Neuronal stem cell (in vitro differentiated cells): ENCODE data around the gene MT1E.

Experiments used
- DNase-seq: peaks from one replicate; pipeline ENCODE4 v3.0.0-alpha.2; 2013; ENCODE audit warnings: low spot score
- H2AFZ ChIP-seq: one replicate; pipeline ENCODE4 v1.6.1; 2013; ENCODE audit warnings: mild to moderate bottlenecking, low read length, inconsistent platforms
- H2AK5ac ChIP-seq: 2 replicates; pipeline ENCODE4 v1.6.1; 2013; ENCODE audit warnings: low read depth, mild to moderate bottlenecking, inconsistent platforms, low read length, moderate library complexity, mixed read lengths
- H2BK120ac ChIP-seq: 2 replicates; pipeline ENCODE4 v1.6.1; 2013; ENCODE audit warnings: low read depth, mild to moderate bottlenecking, inconsistent platforms, low read length, moderate library complexity, mixed read lengths
- H2BK12ac ChIP-seq: one replicate; pipeline ENCODE4 v1.6.1; 2013; ENCODE audit warnings: low read length, inconsistent platforms
- H2BK15ac ChIP-seq: 2 replicates; pipeline ENCODE4 v1.6.1; 2013; ENCODE audit warnings: mild to moderate bottlenecking, low read length, inconsistent platforms, mixed read lengths
- H2BK5ac ChIP-seq: one replicate; pipeline ENCODE4 v1.6.1; 2013; ENCODE audit warnings: inconsistent platforms, mild to moderate bottlenecking, low read length, moderate library complexity
- H3K14ac ChIP-seq: one replicate; pipeline ENCODE4 v1.6.1; 2013; ENCODE audit warnings: low read length, inconsistent platforms
- H3K18ac ChIP-seq: 2 replicates; pipeline ENCODE4 v1.6.1; 2013; ENCODE audit warnings: low read length, inconsistent platforms
- H3K23ac ChIP-seq: 2 replicates; pipeline ENCODE4 v1.6.1; 2013; ENCODE audit warnings: low read depth, mild to moderate bottlenecking, mixed read lengths, low read length, inconsistent platforms; ENCODE audit not compliant: poor library complexity
- H3K27ac ChIP-seq: replicated peaks from 3 replicates; pipeline ENCODE4 v1.5.1; 2013; ENCODE audit warnings: low read length, inconsistent platforms
- H3K27me3 ChIP-seq, 3 experiments: 2 replicates each; pipeline ENCODE4 v1.6.1; 2013; ENCODE audit warnings: low read length in 3 of 3, mild to moderate bottlenecking in 2 of 3, inconsistent platforms in 1 of 3, low read depth in 1 of 3, mixed read lengths in 1 of 3, moderate library complexity in 1 of 3; ENCODE audit not compliant: control insufficient read depth in 3 of 3, insufficient read depth in 3 of 3
- H3K36me3 ChIP-seq, 2 donors: replicated peaks in 1 of 2; 2 replicates each; pipeline ENCODE4 v1.6.1; 2013; ENCODE audit warnings: low read length in 2 of 2; ENCODE audit not compliant: control insufficient read depth in 2 of 2, insufficient read depth in 2 of 2
- H3K4ac ChIP-seq: 2 replicates; pipeline ENCODE4 v1.6.1; 2013; ENCODE audit warnings: inconsistent platforms, mild to moderate bottlenecking, low read length, moderate library complexity
- H3K4me1 ChIP-seq, 2 donors: 1 replicate in 1 of 2; 2 replicates in 1 of 2; pipeline ENCODE4 v1.6.1; 2013; ENCODE audit warnings: low read length in 2 of 2, low read depth in 1 of 2; ENCODE audit not compliant: control insufficient read depth in 2 of 2, insufficient read depth in 1 of 2
- H3K4me2 ChIP-seq: one replicate; pipeline ENCODE4 v1.6.1; 2013; ENCODE audit warnings: mild to moderate bottlenecking, low read length, inconsistent platforms; ENCODE audit not compliant: insufficient read depth, poor library complexity, severe bottlenecking
- H3K4me3 ChIP-seq, 2 donors: 2 replicates each; pipeline ENCODE4 v1.5.1; 2013; ENCODE audit warnings: low read length in 2 of 2, mild to moderate bottlenecking in 2 of 2, inconsistent platforms in 1 of 2, moderate library complexity in 1 of 2
- H3K79me1 ChIP-seq: one replicate; pipeline ENCODE4 v1.6.1; 2013; ENCODE audit warnings: low read depth, mild to moderate bottlenecking, inconsistent platforms, low read length, moderate library complexity
- H3K9ac ChIP-seq: one replicate; pipeline ENCODE4 v1.6.1; 2013; ENCODE audit warnings: mild to moderate bottlenecking, low read depth, low read length, inconsistent platforms; ENCODE audit not compliant: poor library complexity
- H3K9me3 ChIP-seq, 2 donors: replicated peaks in 1 of 2; 2 replicates each; pipeline versions ENCODE3 to v1.6.1; 2013; ENCODE audit warnings: low read length in 2 of 2, mild to moderate bottlenecking in 2 of 2, inconsistent platforms in 1 of 2, low read depth in 1 of 2, mixed read lengths in 1 of 2, moderate library complexity in 1 of 2; ENCODE audit not compliant: control insufficient read depth in 2 of 2, insufficient read depth in 1 of 2
- H4K8ac ChIP-seq: one replicate; pipeline ENCODE4 v1.6.1; 2013; ENCODE audit warnings: low read depth, mild to moderate bottlenecking, inconsistent platforms, low read length, moderate library complexity
- H4K91ac ChIP-seq: one replicate; pipeline ENCODE4 v1.6.1; 2013; ENCODE audit warnings: low read length, low read depth, mild to moderate bottlenecking, inconsistent platforms; ENCODE audit not compliant: poor library complexity
- WGBS, 2 donors: extraction: QIAGEN DNeasy Blood & Tissue Kit; methylation state at CpG; one replicate each; pipeline ENCODE4 v1.1.7; 2013; ENCODE audit warnings: missing lambda C conversion rate in 2 of 2, mixed read lengths in 1 of 2; ENCODE audit not compliant: insufficient read length in 2 of 2, insufficient replicate concordance in 1 of 2; ENCODE audit errors: extremely low coverage in 2 of 2; 5-methylcytosine and 5-hydroxymethylcytosine counted together

Gene MT1E

GRCh38 chr16:56611281-56611833 lies 14.2 kb upstream of the MT1E start:
- H3K27me3 ChIP-seq = peaks cover 6 to 51% (median 40%) of the 10 kb centered on the region in 3 experiments
- H3K14ac ChIP-seq = no peak overlapping the region
- no peak overlapping the region for H2BK12ac ChIP-seq
- H3K9me3 ChIP-seq = peaks cover 0 to 2% of the 10 kb centered on the region in 2 donors
- H3K18ac ChIP-seq = no peak overlapping the region
- no peak overlapping the region for H4K8ac ChIP-seq
- no CpG with 5 or more reads among the region's 2 CpGs for WGBS, 2 donors
- H2BK5ac ChIP-seq = no peak overlapping the region
- no peaks in the 10 kb centered on the region for H3K79me1 ChIP-seq
- H3K36me3 ChIP-seq = no peaks in the 10 kb centered on the region
- H4K91ac ChIP-seq = no peak overlapping the region
- H3K4ac ChIP-seq = no peak overlapping the region
- DNase-seq = no peak
- no peak overlapping the region for H3K4me2 ChIP-seq
- no peak overlapping the region for H2BK120ac ChIP-seq
- no peak overlapping the region for H3K4me3 ChIP-seq
- no peak overlapping the region for H3K27ac ChIP-seq
- no peak overlapping the region for H3K9ac ChIP-seq
- no peak overlapping the region for H2AFZ ChIP-seq
- H2BK15ac ChIP-seq = no peak overlapping the region
- no peak overlapping the region for H2AK5ac ChIP-seq
- no peak overlapping the region for H3K23ac ChIP-seq
- peaks cover 16 to 22% of the 10 kb centered on the region in 2 donors for H3K4me1 ChIP-seq

- H4K91ac ChIP-seq = no peak overlapping the region
- no peak overlapping the region for H4K8ac ChIP-seq
- no peak overlapping the region for H2BK12ac ChIP-seq
- no peak overlapping the region for H2BK15ac ChIP-seq
- H2BK5ac ChIP-seq = no peak overlapping the region
- no peak overlapping the region for H3K9ac ChIP-seq
- no peak overlapping the region for H3K4me3 ChIP-seq
- H3K9me3 ChIP-seq = peaks cover 0 to 5% of the 10 kb centered on the region in 2 donors
- no peak overlapping the region for H3K18ac ChIP-seq
- H3K14ac ChIP-seq = no peak overlapping the region
- H3K36me3 ChIP-seq = no peaks in the 10 kb centered on the region
- H3K27ac ChIP-seq = no peak overlapping the region
- DNase-seq = no peak
- no peak overlapping the region for H2AFZ ChIP-seq
- no peak overlapping the region for H3K23ac ChIP-seq
- H3K4ac ChIP-seq = no peak overlapping the region
- peaks cover 17 to 18% of the 10 kb centered on the region in 2 donors for H3K4me1 ChIP-seq
- H3K79me1 ChIP-seq = no peaks in the 10 kb centered on the region
- peaks cover 25 to 65% (median 61%) of the 10 kb centered on the region in 3 experiments for H3K27me3 ChIP-seq
- H2BK120ac ChIP-seq = no peak overlapping the region
- no peak overlapping the region for H2AK5ac ChIP-seq
- H3K4me2 ChIP-seq = no peak overlapping the region
Measured at GRCh38 chr16:56613706-56614105, 11.9 kb upstream of the MT1E start.

GRCh38 chr16:56614549-56614991 lies 11.0 kb upstream of the MT1E start:
- Histone ChIP-seq H2AFZ (no peak overlapping the region), H3K9ac (no peak overlapping the region), H3K4me1 (peaks cover 9 to 13% of the 10 kb centered on the region in 2 donors), H2BK15ac (no peak overlapping the region), H3K36me3 (no peaks in the 10 kb centered on the region), H2BK12ac (no peak overlapping the region), H2AK5ac (no peak overlapping the region), H3K27me3 (peaks cover 23 to 64% (median 63%) of the 10 kb centered on the region in 3 experiments), H3K27ac (no peak overlapping the region), H3K23ac (no peak overlapping the region), H2BK5ac (no peak overlapping the region), H3K4me2 (no peak overlapping the region), H3K18ac (no peak overlapping the region), H4K91ac (no peak overlapping the region), H3K4ac (no peak overlapping the region), H4K8ac (no peak overlapping the region), H3K9me3 (peaks cover 0 to 5% of the 10 kb centered on the region in 2 donors), H2BK120ac (no peak overlapping the region), H3K14ac (no peak overlapping the region), H3K79me1 (no peaks in the 10 kb centered on the region), H3K4me3 (no peak overlapping the region)
- DNase-seq = no peak

GRCh38 chr16:56615353-56615752 lies 10.2 kb upstream of the MT1E start:
- Histone ChIP-seq H4K91ac (no peak overlapping the region), H3K9me3 (peaks cover 0 to 5% of the 10 kb centered on the region in 2 donors), H2BK15ac (no peak overlapping the region), H3K79me1 (no peaks in the 10 kb centered on the region), H3K27me3 (peaks cover 19 to 69% (median 61%) of the 10 kb centered on the region in 3 experiments), H3K18ac (no peak overlapping the region), H2BK5ac (no peak overlapping the region), H3K27ac (no peak overlapping the region), H2BK120ac (no peak overlapping the region), H4K8ac (no peak overlapping the region), H3K9ac (no peak overlapping the region), H2AK5ac (no peak overlapping the region), H3K23ac (no peak overlapping the region), H2AFZ (no peak overlapping the region), H2BK12ac (no peak overlapping the region), H3K4me3 (no peak overlapping the region), H3K14ac (no peak overlapping the region), H3K4me2 (no peak overlapping the region), H3K4me1 (peaks cover 2 to 7% of the 10 kb centered on the region in 2 donors), H3K4ac (no peak overlapping the region), H3K36me3 (no peaks in the 10 kb centered on the region)
- WGBS, 2 donors = no CpG with 5 or more reads among the region's 3 CpGs
- no peak for DNase-seq
